GM10248 (cell line): ENCODE measurements around the gene PTPA.

Experiments
- CTCF ChIA-PET: fragments of 300-600 bp; sonication (Branson Sonifier 250); formaldehyde crosslinking; extraction: SDS; loops from one replicate; lab custom pipeline; 2021; ENCODE audit warnings: antibody characterized with exemption; lab: Yijun Ruan, JAX
- POLR2A ChIA-PET: fragments of 350-650 bp; sonication (Branson Sonifier 250); formaldehyde crosslinking; extraction: SDS; loops from one replicate; lab custom pipeline; 2020; ENCODE audit warnings: antibody characterized with exemption; lab: Yijun Ruan, JAX
- DNase-seq: peaks from one replicate; pipeline ENCODE4 v3.0.0; 2012; ENCODE audit errors: extremely low spot score
- TF ChIP-seq, protein P1 (sequence below): IDR thresholded peaks from 2 replicates; pipeline ENCODE4 v1.5.1; 2012; ENCODE audit warnings: mild to moderate bottlenecking, low read depth; ENCODE audit errors: extremely low read depth, missing control alignments, control extremely low read depth

PTPA gene

DNA sequence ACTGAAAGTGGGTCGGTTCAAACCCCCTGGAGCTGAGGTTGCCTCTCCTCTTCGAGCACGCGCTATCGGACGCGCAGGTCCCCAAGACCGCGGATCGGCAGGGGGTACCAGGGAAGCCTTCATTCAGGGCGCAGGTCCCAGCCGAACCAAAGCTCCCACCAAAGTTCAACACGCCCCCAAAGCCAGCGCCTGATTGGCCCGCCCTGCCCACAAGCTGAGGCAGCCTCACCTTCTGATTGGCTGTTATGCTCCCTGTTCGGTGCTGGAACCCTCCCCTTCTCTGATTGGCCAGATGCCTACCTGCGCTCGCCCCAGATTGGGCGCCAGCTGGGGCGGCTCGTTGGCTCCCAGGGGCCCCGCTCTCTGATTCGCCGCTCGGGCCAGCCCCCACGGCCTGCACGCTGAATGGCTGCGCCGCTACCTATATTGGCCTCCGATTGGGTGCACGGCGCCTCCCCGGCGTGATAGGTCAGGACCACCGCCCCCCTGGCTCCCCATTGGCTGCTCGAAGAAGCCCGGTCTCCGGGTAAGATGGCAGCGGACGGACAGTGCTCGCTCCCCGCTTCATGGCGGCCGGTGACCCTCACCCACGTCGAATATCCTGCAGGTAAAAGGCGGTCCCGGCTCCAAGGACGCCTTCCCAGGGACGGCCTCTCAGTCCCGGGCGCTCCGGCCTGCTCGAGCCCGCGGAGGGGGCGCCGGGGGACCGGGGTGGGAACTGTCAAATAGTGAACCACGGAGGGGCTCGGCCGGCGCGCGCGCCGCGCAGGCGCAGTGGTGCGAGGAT is 30.4 kb upstream of the PTPA start, which contains the start of gene DOLPP1:
Gene DOLPP1, plus strand, starts transcription at position 511 of the 787 bp plus-strand sequence. Its CDS starts 21 bp downstream, at position 532.
- CTCF ChIA-PET = interaction anchor here (0.8 to 1.6 kb wide), 8 partner anchors 13 to 543 kb away, joined by 3 to 5 read pairs (median 4); partner anchors contain the start of gene SH3GLB2
- peak; percentile 100 for DNase-seq
- TF ChIP-seq, protein P1, sequence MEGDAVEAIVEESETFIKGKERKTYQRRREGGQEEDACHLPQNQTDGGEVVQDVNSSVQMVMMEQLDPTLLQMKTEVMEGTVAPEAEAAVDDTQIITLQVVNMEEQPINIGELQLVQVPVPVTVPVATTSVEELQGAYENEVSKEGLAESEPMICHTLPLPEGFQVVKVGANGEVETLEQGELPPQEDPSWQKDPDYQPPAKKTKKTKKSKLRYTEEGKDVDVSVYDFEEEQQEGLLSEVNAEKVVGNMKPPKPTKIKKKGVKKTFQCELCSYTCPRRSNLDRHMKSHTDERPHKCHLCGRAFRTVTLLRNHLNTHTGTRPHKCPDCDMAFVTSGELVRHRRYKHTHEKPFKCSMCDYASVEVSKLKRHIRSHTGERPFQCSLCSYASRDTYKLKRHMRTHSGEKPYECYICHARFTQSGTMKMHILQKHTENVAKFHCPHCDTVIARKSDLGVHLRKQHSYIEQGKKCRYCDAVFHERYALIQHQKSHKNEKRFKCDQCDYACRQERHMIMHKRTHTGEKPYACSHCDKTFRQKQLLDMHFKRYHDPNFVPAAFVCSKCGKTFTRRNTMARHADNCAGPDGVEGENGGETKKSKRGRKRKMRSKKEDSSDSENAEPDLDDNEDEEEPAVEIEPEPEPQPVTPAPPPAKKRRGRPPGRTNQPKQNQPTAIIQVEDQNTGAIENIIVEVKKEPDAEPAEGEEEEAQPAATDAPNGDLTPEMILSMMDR = no peak
- POLR2A ChIA-PET = interaction anchor here (0.6 to 0.9 kb wide), 2 partner anchors 59 to 120 kb away, joined by 3 to 4 read pairs; no protein-coding TSS in a partner anchor

- TF ChIP-seq, protein P1 = no peak
- POLR2A ChIA-PET = interaction anchor here (0.6 to 0.9 kb wide), 2 partner anchors 59 to 122 kb away, joined by 3 read pairs; no protein-coding TSS in a partner anchor
- CTCF ChIA-PET = interaction anchor here (1.2 to 1.6 kb wide), 5 partner anchors 13 to 154 kb away, joined by 3 to 5 read pairs (median 4); no protein-coding TSS in a partner anchor
- peak; percentile 97 for DNase-seq
Measured at GRCh38 chr9:129081388-129081904, 29.8 kb upstream of the PTPA start.

DNA sequence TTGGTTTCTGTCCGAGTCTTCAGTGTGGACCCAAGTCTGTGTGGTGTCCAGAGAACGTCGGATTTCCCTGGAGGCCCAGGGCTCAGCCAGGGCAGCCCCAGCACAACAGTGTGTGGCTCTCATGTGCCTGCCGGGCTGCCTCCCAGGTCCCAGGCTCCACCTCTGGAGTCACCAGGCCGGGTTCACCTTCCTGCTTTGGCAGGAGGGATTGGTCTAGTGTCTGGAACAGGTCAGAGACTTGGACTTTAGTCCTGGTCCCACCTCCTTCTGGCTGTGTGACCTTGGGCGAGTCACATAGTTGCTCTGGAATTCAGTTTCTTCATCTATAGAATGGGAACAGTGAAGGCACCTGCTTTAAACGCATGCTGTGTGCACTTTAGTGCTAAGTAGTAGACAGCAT is 27.1 kb upstream of the PTPA start:
- TF ChIP-seq, protein P1 = no peak
- ChIA-PET CTCF (interaction anchor here (1.7 kb wide), 1 partner anchor 47 kb away, joined by 4 read pairs; no protein-coding TSS in a partner anchor), POLR2A (no interaction called here)
- no peak for DNase-seq

DNA sequence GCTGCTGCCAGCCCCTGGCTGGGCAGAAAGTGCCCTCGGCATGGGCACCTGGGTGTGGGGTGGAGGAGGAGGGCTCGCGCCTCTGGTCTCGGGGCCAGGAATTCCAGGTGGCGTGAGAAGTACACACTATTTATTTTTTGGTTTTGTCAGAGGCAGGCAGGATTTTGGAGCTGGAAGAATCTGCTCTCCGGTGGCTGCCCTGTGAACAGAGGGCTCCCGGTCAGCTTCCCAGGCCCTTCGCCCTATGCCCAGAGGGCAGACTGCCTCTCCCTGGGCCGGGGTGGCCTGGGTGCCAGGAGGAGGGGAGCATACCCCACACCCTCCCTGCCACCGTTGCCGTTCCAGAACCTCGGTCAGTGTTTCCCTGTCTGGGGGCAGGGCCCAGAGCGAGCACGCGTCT is 22.0 kb upstream of the PTPA start:
- ChIA-PET CTCF (no interaction called here), POLR2A (no interaction called here)
- no peak for DNase-seq
- TF ChIP-seq, protein P1 = no peak

DNA sequence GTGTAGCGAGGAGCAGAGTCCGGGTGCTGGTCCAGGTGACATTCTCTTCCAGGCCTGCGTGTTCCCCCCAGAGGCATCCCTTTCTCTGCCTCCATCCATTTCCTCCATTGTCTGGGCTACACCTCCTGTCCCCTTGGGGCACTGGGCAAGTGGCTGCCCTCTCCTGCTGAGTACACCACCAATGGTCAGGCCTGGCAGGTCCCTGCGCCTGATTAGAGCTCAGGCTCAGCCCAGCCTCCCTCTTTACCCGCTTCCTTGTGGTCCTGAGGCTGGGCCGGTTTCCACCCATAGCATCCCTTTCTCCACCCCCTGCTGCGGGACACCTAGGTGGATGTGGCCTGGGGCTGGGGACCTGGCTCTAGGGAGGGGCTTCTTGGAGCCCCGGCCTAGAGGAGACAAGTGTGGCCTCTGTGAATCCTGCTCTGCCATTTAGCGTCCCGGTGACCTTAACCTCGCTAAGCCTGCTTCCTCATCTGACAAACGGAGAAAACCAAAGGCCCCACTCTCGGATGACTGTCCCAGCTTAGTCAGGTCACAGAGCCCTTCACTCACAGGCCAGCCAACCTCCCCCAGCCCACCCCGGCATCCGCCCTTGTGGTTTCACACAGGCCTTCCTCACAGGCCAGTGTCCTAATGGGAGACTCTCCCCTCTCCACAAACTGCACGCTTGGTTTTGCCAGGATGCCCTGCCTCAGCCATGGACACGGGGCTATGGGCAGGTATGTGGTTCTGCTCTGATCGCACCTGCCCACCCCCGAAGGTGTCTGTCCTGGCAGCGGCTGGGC is 17.4 kb upstream of the PTPA start:
- POLR2A ChIA-PET = no interaction called here
- TF ChIP-seq, protein P1 = no peak
- no peak for DNase-seq
- CTCF ChIA-PET = interaction anchor here (1.6 kb wide), 1 partner anchor 13 kb away, joined by 4 read pairs; the partner anchor contains the start of gene DOLPP1

DNA sequence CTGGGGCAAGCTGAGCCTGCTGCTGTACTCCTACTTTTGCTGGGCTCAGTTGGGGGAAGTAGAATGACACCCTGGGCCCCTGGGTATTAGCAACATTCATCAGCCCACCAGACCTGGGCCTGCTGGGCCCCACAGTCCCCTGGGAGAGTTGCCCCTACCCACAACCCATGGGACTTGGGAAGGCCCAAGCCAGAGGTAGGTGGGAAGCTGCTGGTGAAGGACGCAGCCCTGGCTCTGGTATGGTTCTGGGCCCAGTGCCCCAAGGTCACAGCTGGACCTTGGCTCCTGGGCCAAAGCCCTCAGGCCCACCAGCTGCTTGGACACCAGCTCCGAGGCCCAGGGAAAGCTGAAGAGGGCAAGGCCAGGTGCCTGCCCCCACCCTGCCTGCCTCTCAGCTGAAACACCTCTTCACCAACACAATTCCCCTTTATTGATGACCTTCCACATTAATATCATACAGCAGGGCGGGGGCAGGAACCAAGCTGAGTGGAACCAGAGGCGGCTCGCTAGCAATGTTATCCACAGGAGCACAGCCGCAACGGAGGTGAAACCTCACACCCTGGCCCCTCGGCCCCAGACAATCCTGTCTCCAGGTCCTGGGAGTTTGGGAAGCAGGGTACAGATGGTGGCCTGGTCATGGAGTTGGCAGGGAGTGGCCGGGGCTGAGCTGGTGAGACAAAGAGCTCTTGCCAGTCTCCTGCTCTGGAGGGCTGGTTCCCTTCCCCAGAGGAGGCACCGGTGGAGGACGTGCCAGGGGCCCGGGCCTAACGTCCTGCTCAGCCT is 16.6 kb upstream of the PTPA start:
- TF ChIP-seq, protein P1 = no peak
- POLR2A ChIA-PET = no interaction called here
- CTCF ChIA-PET = interaction anchor here (0.9 to 1.9 kb wide), 4 partner anchors 12 to 277 kb away, joined by 3 to 5 read pairs (median 4); partner anchors contain the start of genes DOLPP1 and ENDOG
- DNase-seq = no peak
